Prostate gland (tissue), 2 donors: ENCODE measurements around the gene CNDP1.

Source experiments
- POLR2AphosphoS5 ChIP-seq: sonication (generic); formaldehyde crosslinking; IDR thresholded peaks from one replicate; pipeline ENCODE4 v1.6.1; 2017; ENCODE audit warnings: antibody characterized with exemption
- TF ChIP-seq, protein P1 (sequence below), 4 experiments: fragments of 200-600 bp in 2 of 4; fragments of 450-650 bp in 2 of 4; sonication (generic) in 2 of 4; IDR thresholded peaks; 1 replicate in 3 of 4; 2 replicates in 1 of 4; pipeline ENCODE4 v1.5.1; 2016 to 2019; ENCODE audit warnings: antibody characterized with exemption in 4 of 4, mild to moderate bottlenecking in 2 of 4, moderate library complexity in 2 of 4

DNA sequence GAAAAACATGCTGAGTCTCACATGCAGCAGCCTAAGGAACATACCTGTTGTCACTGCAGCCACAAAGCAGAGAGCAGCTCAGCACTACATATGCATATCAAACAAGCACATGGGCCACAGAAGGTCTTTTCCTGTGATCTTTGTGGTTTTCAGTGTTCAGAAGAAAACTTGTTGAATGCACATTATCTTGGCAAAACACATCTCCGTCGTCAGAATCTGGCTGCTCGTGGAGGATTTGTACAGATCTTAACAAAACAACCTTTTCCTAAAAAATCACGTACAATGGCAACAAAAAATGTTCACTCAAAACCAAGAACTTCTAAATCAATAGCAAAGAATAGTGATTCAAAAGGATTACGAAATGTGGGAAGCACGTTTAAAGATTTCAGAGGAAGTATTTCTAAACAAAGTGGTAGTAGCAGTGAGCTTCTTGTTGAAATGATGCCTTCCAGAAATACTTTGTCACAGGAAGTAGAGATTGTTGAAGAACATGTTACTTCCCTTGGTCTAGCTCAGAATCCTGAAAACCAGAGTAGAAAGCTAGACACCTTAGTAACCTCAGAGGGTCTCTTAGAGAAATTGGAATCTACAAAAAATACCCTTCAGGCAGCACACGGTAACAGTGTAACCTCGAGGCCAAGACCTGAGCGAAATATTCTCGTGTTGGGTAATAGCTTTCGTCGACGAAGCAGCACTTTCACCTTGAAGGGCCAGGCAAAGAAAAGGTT, 97.5 kb downstream of the CNDP1 start:
- TF ChIP-seq POLR2AphosphoS5: no peak
- TF ChIP-seq, protein P1, sequence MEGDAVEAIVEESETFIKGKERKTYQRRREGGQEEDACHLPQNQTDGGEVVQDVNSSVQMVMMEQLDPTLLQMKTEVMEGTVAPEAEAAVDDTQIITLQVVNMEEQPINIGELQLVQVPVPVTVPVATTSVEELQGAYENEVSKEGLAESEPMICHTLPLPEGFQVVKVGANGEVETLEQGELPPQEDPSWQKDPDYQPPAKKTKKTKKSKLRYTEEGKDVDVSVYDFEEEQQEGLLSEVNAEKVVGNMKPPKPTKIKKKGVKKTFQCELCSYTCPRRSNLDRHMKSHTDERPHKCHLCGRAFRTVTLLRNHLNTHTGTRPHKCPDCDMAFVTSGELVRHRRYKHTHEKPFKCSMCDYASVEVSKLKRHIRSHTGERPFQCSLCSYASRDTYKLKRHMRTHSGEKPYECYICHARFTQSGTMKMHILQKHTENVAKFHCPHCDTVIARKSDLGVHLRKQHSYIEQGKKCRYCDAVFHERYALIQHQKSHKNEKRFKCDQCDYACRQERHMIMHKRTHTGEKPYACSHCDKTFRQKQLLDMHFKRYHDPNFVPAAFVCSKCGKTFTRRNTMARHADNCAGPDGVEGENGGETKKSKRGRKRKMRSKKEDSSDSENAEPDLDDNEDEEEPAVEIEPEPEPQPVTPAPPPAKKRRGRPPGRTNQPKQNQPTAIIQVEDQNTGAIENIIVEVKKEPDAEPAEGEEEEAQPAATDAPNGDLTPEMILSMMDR (IDR thresholded peaks at IDR 0.05): no peak
